ENCODE data around the gene DCHS2. TPM values are rescaled to one million over a fixed set of nuclear protein-coding genes. Genes with fewer than 3 reads are reported as not detected.

Gene DCHS2
- total and polyA plus RNA-seq, 5 donors from 2014 or later: not detected

DNA sequence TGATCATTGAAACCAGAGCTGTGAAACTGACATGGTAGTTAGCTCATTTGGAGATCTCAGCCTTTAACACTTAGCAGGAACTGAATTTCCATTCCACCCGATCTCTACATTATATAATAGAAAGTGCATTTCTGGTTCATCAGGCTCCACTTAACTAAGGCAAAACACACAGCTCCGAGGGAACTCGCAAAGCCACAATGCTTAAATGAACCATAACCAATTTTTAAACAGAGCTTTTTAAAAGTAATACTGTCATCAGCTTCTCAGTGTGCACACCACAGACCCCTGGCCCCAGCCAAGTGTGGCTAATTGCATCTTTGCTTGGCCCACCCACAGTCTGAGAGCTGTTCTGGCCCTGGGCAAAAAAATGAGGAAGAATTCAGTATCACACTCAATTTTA lies 66.1 kb downstream of the DCHS2 start:
- no peak overlapping the region for H3K27ac Mint-ChIP-seq
- ATAC-seq (ENCODE audit: low read depth in 2 of 2) (no peak), DNase-seq (no peak)
- no peak overlapping the region for H3K4me3 ChIP-seq (ENCODE audit: low read depth, low read length)
- no peaks in the 10 kb centered on the region for H3K36me3 Mint-ChIP-seq
- no peak overlapping the region for H3K4me3 Mint-ChIP-seq
- H3K4me1 Mint-ChIP-seq: no peaks in the 10 kb centered on the region
- H3K9me3 Mint-ChIP-seq: peaks cover 0 to 2% (median 0%) of the 10 kb centered on the region in 7 donors
- H3K27ac ChIP-seq (ENCODE audit: insufficient read depth, low read length, poor library complexity, severe bottlenecking): no peak overlapping the region
- no peaks in the 10 kb centered on the region for H3K27me3 ChIP-seq (ENCODE audit: control insufficient read depth, insufficient read depth, low read length)
- H3K9me3 ChIP-seq (ENCODE audit: control insufficient read depth in 2 of 2, low read length in 2 of 2): no peaks in the 10 kb centered on the region
- H3K36me3 ChIP-seq (ENCODE audit: control insufficient read depth, insufficient read depth, low read length): no peaks in the 10 kb centered on the region
- no peaks in the 10 kb centered on the region for H3K4me1 ChIP-seq (ENCODE audit: control insufficient read depth, insufficient read depth, low read length, poor library complexity, severe bottlenecking)
- H3K27me3 Mint-ChIP-seq: no peaks in the 10 kb centered on the region

DNA sequence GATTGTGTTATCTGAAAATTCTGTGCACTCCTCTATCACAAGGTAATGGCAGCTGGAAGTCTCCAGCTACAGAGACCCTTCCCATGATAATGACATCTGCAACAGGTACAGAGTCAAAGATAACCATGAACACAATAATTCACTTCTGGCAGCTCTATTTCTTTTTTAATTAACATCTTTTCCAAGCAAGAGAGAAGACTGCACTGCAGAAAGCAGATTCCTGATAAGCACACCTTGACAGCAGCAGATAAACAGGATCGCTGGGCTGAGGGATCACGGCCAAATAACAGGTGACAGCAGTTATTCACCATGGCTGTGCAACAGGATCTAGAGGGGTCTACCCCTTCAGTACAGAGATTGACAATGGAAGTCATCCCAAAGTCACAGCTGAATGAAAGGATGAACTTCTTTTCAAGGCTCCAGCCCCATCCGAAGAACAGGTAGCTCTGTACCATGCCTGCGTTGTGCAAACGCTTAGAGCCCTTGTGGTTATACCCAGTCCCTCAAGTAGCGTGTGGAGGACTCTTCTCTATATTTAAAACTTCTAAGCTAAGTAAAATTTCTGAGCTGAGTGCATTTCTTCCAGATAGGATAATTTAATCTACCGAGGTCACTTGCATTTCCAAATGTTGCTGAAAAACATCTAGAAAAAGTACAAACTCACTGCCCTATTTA lies 66.7 kb downstream of the DCHS2 start:
- Histone ChIP-seq H3K27ac (ENCODE audit: insufficient read depth, low read length, poor library complexity, severe bottlenecking) (no peak overlapping the region), H3K27me3 (ENCODE audit: control insufficient read depth, insufficient read depth, low read length) (no peaks in the 10 kb centered on the region), H3K4me3 (ENCODE audit: low read depth, low read length) (no peak overlapping the region), H3K36me3 (ENCODE audit: control insufficient read depth, insufficient read depth, low read length) (no peaks in the 10 kb centered on the region), H3K9me3 (ENCODE audit: control insufficient read depth in 2 of 2, low read length in 2 of 2) (no peaks in the 10 kb centered on the region), H3K4me1 (ENCODE audit: control insufficient read depth, insufficient read depth, low read length, poor library complexity, severe bottlenecking) (no peaks in the 10 kb centered on the region)
- Mint-ChIP-seq H3K27ac (no peak overlapping the region), H3K36me3 (no peaks in the 10 kb centered on the region), H3K4me1 (no peaks in the 10 kb centered on the region), H3K4me3 (no peak overlapping the region), H3K9me3 (peaks cover 0 to 2% (median 0%) of the 10 kb centered on the region in 7 donors), H3K27me3 (peaks cover under 1% of the 10 kb centered on the region)
- DNase-seq: no peak
- no peak for ATAC-seq (ENCODE audit: low read depth in 2 of 2)

DNA sequence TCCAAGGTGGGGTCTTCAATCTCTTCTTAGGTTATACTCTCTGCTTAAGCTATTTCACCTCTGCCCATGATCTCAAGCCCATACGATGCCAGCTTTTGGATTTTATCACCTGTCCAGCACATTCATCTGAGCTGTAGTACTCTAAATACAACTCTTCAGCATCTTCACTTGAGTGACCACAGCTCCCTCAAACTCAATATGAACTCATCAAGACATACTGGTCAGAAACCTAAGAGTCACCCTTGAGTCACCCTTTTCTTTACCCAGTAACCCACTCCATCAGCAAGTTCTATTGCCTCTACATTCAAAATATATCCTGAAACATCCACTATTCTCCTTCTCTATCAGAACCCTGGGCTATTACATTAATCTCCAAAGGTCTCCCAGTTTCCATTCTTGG lies 69.4 kb downstream of the DCHS2 start:
- H3K4me1 Mint-ChIP-seq: no peaks in the 10 kb centered on the region
- H3K36me3 Mint-ChIP-seq: no peaks in the 10 kb centered on the region
- H3K4me3 Mint-ChIP-seq: no peak overlapping the region
- H3K9me3 ChIP-seq (ENCODE audit: control insufficient read depth in 2 of 2, low read length in 2 of 2): no peaks in the 10 kb centered on the region
- peaks cover 4% of the 10 kb centered on the region for H3K27me3 ChIP-seq (ENCODE audit: control insufficient read depth, insufficient read depth, low read length)
- no peaks in the 10 kb centered on the region for H3K4me1 ChIP-seq (ENCODE audit: control insufficient read depth, insufficient read depth, low read length, poor library complexity, severe bottlenecking)
- DNase-seq (no peak), ATAC-seq (ENCODE audit: low read depth in 2 of 2) (no peak)
- H3K9me3 Mint-ChIP-seq: peaks cover 0 to 2% (median 0%) of the 10 kb centered on the region in 7 donors
- no peak overlapping the region for H3K27ac ChIP-seq (ENCODE audit: insufficient read depth, low read length, poor library complexity, severe bottlenecking)
- H3K36me3 ChIP-seq (ENCODE audit: control insufficient read depth, insufficient read depth, low read length): no peaks in the 10 kb centered on the region
- no peak overlapping the region for H3K4me3 ChIP-seq (ENCODE audit: low read depth, low read length)
- no peak overlapping the region for H3K27ac Mint-ChIP-seq
- H3K27me3 Mint-ChIP-seq: peaks cover 8% of the 10 kb centered on the region

DNA sequence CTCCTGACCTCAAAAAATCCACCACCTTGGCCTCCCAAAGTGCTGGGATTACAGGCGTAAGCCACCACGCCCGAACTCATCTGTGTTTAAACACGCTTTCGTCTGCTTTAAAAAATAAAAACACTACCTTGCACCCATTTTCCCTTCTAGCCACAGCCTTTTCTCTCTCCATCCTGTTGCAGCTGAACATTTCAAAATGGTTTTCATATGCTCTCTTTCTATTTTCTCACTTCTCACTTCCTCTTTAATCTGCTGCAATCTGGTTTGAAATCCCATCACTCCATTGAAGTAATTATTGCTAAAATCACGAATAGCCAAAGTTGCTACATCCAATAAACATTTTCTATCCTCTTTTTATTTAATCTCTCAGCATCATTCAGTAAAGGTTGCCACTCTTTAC lies 70.0 kb downstream of the DCHS2 start:
- no peak overlapping the region for H3K27ac ChIP-seq (ENCODE audit: insufficient read depth, low read length, poor library complexity, severe bottlenecking)
- no peak for DNase-seq
- Mint-ChIP-seq H3K4me3 (no peak overlapping the region), H3K27me3 (peaks cover 10% of the 10 kb centered on the region), H3K27ac (no peak overlapping the region), H3K36me3 (no peaks in the 10 kb centered on the region), H3K9me3 (peaks cover 0 to 2% (median 0%) of the 10 kb centered on the region in 7 donors), H3K4me1 (peaks cover 0 to 3% (median 2%) of the 10 kb centered on the region in 4 donors)
- H3K27me3 ChIP-seq (ENCODE audit: control insufficient read depth, insufficient read depth, low read length): peaks cover 8% of the 10 kb centered on the region
- ATAC-seq (ENCODE audit: low read depth in 2 of 2): no peak
- H3K36me3 ChIP-seq (ENCODE audit: control insufficient read depth, insufficient read depth, low read length): no peaks in the 10 kb centered on the region
- H3K4me3 ChIP-seq (ENCODE audit: low read depth, low read length): no peak overlapping the region
- H3K4me1 ChIP-seq (ENCODE audit: control insufficient read depth, insufficient read depth, low read length, poor library complexity, severe bottlenecking): no peaks in the 10 kb centered on the region
- H3K9me3 ChIP-seq (ENCODE audit: control insufficient read depth in 2 of 2, low read length in 2 of 2): no peaks in the 10 kb centered on the region

DNA sequence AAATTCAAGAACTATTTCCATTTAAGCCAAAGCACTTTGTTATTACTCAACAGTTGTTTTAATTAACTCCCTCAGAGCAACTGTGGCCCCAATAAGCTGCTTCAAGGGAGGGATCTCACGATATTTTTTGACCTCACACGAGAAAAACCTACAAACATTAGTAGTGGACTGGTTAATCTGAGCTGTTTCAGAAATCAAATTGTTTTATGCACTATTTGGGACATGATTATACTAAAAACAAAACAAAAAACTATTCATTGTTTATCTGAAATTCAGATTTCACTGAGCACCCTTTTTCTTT lies 74.3 kb downstream of the DCHS2 start:
- Histone ChIP-seq H3K9me3 (ENCODE audit: control insufficient read depth in 2 of 2, low read length in 2 of 2) (no peaks in the 10 kb centered on the region), H3K27ac (ENCODE audit: insufficient read depth, low read length, poor library complexity, severe bottlenecking) (no peak overlapping the region), H3K27me3 (ENCODE audit: control insufficient read depth, insufficient read depth, low read length) (peaks cover 17% of the 10 kb centered on the region), H3K4me1 (ENCODE audit: control insufficient read depth, insufficient read depth, low read length, poor library complexity, severe bottlenecking) (no peaks in the 10 kb centered on the region), H3K4me3 (ENCODE audit: low read depth, low read length) (no peak overlapping the region), H3K36me3 (ENCODE audit: control insufficient read depth, insufficient read depth, low read length) (no peaks in the 10 kb centered on the region)
- Mint-ChIP-seq H3K4me3 (no peak overlapping the region), H3K27me3 (peaks cover 31% of the 10 kb centered on the region), H3K27ac (no peak overlapping the region), H3K9me3 (peaks cover 0 to 5% (median 0%) of the 10 kb centered on the region in 7 donors), H3K36me3 (no peaks in the 10 kb centered on the region), H3K4me1 (peaks cover 0 to 11% (median 3%) of the 10 kb centered on the region in 4 donors)
- no peak for ATAC-seq (ENCODE audit: low read depth in 2 of 2)
- no peak for DNase-seq

DNA sequence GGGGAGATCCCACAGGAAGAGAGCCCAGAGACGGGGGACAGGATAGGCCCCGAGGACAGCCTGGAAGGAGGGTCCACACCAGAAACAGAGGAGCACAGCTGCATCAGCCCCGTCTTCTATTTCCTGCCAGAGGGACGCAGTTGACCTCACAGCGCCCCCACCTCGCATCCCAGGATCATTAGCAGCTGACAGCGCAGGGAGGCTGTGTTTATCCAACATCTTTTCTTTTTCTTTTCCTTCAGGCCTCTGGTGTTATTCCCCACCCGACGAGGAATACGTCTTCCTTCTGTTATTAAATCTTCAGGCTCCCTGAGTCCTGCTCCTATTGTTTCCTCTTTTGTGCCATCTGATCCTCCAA lies 75.4 kb downstream of the DCHS2 start:
- Histone ChIP-seq H3K4me1 (ENCODE audit: control insufficient read depth, insufficient read depth, low read length, poor library complexity, severe bottlenecking) (no peaks in the 10 kb centered on the region), H3K4me3 (ENCODE audit: low read depth, low read length) (no peak overlapping the region), H3K9me3 (ENCODE audit: control insufficient read depth in 2 of 2, low read length in 2 of 2) (no peaks in the 10 kb centered on the region), H3K27ac (ENCODE audit: insufficient read depth, low read length, poor library complexity, severe bottlenecking) (no peak overlapping the region), H3K36me3 (ENCODE audit: control insufficient read depth, insufficient read depth, low read length) (no peaks in the 10 kb centered on the region), H3K27me3 (ENCODE audit: control insufficient read depth, insufficient read depth, low read length) (peaks cover 17% of the 10 kb centered on the region)
- H3K36me3 Mint-ChIP-seq: no peaks in the 10 kb centered on the region
- no peak for ATAC-seq (ENCODE audit: low read depth in 2 of 2)
- peak overlapping the region in 2 of 4 donors; percentile 59 to 74 for H3K4me3 Mint-ChIP-seq
- DNase-seq: no peak
- peaks cover 0 to 5% (median 1%) of the 10 kb centered on the region in 7 donors for H3K9me3 Mint-ChIP-seq
- H3K27ac Mint-ChIP-seq: no peak overlapping the region
- H3K27me3 Mint-ChIP-seq: peaks cover 33% of the 10 kb centered on the region
- H3K4me1 Mint-ChIP-seq: peaks cover 0 to 11% (median 3%) of the 10 kb centered on the region in 4 donors

DNA sequence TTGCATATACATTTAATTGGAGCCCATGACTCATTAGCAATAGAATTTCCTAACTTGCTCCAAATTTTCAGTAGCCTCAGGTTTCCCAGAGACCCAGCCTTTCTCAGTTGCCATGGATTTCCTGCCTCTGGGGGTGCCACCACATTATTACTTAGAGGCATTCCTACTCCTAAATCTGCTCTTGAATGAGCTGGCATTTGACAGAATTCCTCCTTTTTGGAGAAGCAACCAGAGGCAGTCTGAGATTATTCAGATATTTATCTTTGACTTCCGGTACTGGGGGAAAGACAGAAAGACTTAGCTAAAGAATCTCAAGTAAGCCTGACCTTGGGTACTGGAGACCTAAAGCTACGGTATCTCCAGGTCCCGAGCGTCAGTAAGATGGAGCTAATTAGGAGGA lies 76.3 kb downstream of the DCHS2 start:
- no peak overlapping the region for H3K27ac ChIP-seq (ENCODE audit: insufficient read depth, low read length, poor library complexity, severe bottlenecking)
- peaks cover 0 to 11% (median 3%) of the 10 kb centered on the region in 4 donors for H3K4me1 Mint-ChIP-seq
- no peak overlapping the region for H3K4me3 Mint-ChIP-seq
- ATAC-seq (ENCODE audit: low read depth in 2 of 2) (no peak), DNase-seq (no peak)
- no peaks in the 10 kb centered on the region for H3K36me3 Mint-ChIP-seq
- H3K9me3 Mint-ChIP-seq: peaks cover 0 to 5% (median 3%) of the 10 kb centered on the region in 7 donors
- H3K9me3 ChIP-seq (ENCODE audit: control insufficient read depth in 2 of 2, low read length in 2 of 2): no peaks in the 10 kb centered on the region
- H3K27me3 Mint-ChIP-seq: peaks cover 39% of the 10 kb centered on the region
- H3K27me3 ChIP-seq (ENCODE audit: control insufficient read depth, insufficient read depth, low read length): peaks cover 17% of the 10 kb centered on the region
- H3K4me3 ChIP-seq (ENCODE audit: low read depth, low read length): no peak overlapping the region
- no peaks in the 10 kb centered on the region for H3K4me1 ChIP-seq (ENCODE audit: control insufficient read depth, insufficient read depth, low read length, poor library complexity, severe bottlenecking)
- no peaks in the 10 kb centered on the region for H3K36me3 ChIP-seq (ENCODE audit: control insufficient read depth, insufficient read depth, low read length)
- no peak overlapping the region for H3K27ac Mint-ChIP-seq

DNA sequence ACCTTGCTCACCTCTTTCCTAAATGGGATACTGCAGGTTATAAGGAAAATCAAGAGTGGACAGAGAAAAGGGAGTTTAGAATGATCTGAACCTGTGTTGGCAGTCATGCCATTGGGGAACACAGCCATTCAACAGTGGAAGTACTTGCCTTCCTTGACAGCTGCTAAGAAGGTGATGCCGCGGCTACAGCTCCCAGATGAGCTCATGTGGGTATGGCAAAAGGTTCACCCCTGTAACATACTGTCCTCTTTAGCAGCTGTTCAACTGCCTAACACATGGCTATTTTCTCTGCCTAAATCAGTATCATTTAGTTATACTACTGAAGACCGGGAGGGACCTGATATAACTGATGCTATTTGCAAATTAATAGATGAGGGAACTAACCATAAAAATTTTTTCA lies 76.8 kb downstream of the DCHS2 start:
- DNase-seq (no peak), ATAC-seq (ENCODE audit: low read depth in 2 of 2) (no peak)
- Mint-ChIP-seq H3K9me3 (peaks cover 0 to 5% (median 3%) of the 10 kb centered on the region in 7 donors), H3K36me3 (no peaks in the 10 kb centered on the region), H3K4me1 (peaks cover 0 to 11% (median 3%) of the 10 kb centered on the region in 4 donors), H3K27me3 (peaks cover 36% of the 10 kb centered on the region), H3K27ac (no peak overlapping the region), H3K4me3 (no peak overlapping the region)
- no peak overlapping the region for H3K27ac ChIP-seq (ENCODE audit: insufficient read depth, low read length, poor library complexity, severe bottlenecking)
- H3K4me3 ChIP-seq (ENCODE audit: low read depth, low read length): no peak overlapping the region
- H3K9me3 ChIP-seq (ENCODE audit: control insufficient read depth in 2 of 2, low read length in 2 of 2): no peaks in the 10 kb centered on the region
- H3K27me3 ChIP-seq (ENCODE audit: control insufficient read depth, insufficient read depth, low read length): peaks cover 17% of the 10 kb centered on the region
- no peaks in the 10 kb centered on the region for H3K36me3 ChIP-seq (ENCODE audit: control insufficient read depth, insufficient read depth, low read length)
- H3K4me1 ChIP-seq (ENCODE audit: control insufficient read depth, insufficient read depth, low read length, poor library complexity, severe bottlenecking): no peaks in the 10 kb centered on the region
